ENCODE results near the gene TRIM46. TPM values are rescaled to one million over a fixed set of nuclear protein-coding genes. Genes with fewer than 3 reads are reported as not detected.
A peak's percentile ranks its signal among the peaks of the same experiment; 100 is the strongest.

Gene TRIM46
- total and polyA plus RNA-seq, 2 of the 13 experiments (the other 11 are each of a cell fraction or from before 2014, with no cell fraction given), result 0.04 to 0.09 TPM

DNA sequence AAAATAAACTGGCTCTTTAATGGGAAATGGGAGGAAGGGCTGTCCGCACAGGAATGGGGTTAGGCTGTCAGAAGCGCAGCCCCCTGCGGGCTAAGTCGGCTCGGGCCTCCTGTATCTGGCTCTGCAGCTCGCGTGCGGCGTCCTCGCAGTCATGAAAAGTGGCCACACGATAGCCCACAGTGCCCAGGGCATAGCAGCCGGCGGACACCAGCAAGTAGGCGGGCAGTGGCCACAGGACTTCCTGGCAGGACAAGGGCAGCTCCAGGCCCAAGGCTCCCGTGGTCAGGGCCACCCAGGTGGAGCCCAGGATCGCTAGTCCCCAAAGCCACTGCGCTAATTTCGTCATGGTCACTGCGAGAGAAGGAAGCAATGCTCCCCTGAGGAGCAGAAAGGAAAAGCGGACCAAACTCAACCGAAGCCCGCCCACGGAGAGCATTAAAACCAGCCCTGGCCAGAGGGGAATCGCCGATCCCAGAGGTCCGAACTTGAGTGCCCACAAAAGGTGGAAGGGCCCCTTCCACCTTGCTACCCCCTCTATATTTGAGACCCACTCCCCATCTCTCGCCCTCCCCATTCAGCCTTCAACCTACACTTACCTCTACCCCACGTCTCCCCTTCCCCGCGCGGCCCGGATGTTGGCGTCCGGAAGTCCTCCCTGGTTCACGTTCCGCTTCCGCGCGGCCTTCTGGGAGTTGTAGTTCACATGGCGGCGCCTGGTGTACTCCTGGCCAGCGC lies 33.6 kb upstream of the TRIM46 start, which contains the start of gene DPM3 (continued):
- TF ChIP-seq, protein P1, sequence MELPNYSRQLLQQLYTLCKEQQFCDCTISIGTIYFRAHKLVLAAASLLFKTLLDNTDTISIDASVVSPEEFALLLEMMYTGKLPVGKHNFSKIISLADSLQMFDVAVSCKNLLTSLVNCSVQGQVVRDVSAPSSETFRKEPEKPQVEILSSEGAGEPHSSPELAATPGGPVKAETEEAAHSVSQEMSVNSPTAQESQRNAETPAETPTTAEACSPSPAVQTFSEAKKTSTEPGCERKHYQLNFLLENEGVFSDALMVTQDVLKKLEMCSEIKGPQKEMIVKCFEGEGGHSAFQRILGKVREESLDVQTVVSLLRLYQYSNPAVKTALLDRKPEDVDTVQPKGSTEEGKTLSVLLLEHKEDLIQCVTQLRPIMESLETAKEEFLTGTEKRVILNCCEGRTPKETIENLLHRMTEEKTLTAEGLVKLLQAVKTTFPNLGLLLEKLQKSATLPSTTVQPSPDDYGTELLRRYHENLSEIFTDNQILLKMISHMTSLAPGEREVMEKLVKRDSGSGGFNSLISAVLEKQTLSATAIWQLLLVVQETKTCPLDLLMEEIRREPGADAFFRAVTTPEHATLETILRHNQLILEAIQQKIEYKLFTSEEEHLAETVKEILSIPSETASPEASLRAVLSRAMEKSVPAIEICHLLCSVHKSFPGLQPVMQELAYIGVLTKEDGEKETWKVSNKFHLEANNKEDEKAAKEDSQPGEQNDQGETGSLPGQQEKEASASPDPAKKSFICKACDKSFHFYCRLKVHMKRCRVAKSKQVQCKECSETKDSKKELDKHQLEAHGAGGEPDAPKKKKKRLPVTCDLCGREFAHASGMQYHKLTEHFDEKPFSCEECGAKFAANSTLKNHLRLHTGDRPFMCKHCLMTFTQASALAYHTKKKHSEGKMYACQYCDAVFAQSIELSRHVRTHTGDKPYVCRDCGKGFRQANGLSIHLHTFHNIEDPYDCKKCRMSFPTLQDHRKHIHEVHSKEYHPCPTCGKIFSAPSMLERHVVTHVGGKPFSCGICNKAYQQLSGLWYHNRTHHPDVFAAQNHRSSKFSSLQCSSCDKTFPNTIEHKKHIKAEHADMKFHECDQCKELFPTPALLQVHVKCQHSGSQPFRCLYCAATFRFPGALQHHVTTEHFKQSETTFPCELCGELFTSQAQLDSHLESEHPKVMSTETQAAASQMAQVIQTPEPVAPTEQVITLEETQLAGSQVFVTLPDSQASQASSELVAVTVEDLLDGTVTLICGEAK (IDR thresholded peaks at IDR 0.05), result peak; percentile 95
- TF ChIP-seq, protein P1 (CRISPR knock-in tag; IDR thresholded peaks at IDR 0.05), result peak; percentile 35; the same call in 1 of the 2 replicates
- TF ChIP-seq HMG20B (CRISPR knock-in tag; conservative IDR thresholded peaks at IDR 0.05), result no peak
- TF ChIP-seq NFRKB (IDR thresholded peaks at IDR 0.05), result no peak
- TF ChIP-seq PHF20 (CRISPR knock-in tag; IDR thresholded peaks at IDR 0.05), result peak; percentile 74
- TF ChIP-seq, protein P2, sequence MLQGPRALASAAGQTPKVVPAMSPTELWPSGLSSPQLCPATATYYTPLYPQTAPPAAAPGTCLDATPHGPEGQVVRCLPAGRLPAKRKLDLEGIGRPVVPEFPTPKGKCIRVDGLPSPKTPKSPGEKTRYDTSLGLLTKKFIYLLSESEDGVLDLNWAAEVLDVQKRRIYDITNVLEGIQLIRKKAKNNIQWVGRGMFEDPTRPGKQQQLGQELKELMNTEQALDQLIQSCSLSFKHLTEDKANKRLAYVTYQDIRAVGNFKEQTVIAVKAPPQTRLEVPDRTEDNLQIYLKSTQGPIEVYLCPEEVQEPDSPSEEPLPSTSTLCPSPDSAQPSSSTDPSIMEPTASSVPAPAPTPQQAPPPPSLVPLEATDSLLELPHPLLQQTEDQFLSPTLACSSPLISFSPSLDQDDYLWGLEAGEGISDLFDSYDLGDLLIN (CRISPR knock-in tag; IDR thresholded peaks at IDR 0.05; ENCODE audit: borderline replicate concordance), result no peak
- TF ChIP-seq, protein P3, sequence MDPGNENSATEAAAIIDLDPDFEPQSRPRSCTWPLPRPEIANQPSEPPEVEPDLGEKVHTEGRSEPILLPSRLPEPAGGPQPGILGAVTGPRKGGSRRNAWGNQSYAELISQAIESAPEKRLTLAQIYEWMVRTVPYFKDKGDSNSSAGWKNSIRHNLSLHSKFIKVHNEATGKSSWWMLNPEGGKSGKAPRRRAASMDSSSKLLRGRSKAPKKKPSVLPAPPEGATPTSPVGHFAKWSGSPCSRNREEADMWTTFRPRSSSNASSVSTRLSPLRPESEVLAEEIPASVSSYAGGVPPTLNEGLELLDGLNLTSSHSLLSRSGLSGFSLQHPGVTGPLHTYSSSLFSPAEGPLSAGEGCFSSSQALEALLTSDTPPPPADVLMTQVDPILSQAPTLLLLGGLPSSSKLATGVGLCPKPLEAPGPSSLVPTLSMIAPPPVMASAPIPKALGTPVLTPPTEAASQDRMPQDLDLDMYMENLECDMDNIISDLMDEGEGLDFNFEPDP (CRISPR knock-in tag; conservative IDR thresholded peaks at IDR 0.05), result no peak
- TF ChIP-seq, protein P4, sequence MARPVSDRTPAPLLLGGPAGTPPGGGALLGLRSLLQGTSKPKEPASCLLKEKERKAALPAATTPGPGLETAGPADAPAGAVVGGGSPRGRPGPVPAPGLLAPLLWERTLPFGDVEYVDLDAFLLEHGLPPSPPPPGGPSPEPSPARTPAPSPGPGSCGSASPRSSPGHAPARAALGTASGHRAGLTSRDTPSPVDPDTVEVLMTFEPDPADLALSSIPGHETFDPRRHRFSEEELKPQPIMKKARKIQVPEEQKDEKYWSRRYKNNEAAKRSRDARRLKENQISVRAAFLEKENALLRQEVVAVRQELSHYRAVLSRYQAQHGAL (CRISPR knock-in tag; IDR thresholded peaks at IDR 0.05; ENCODE audit: not compliant biosample characterization), result no peak
- no peak for TF ChIP-seq ZNF335 (CRISPR knock-in tag; IDR thresholded peaks at IDR 0.05)
- TF ChIP-seq TOPORS (CRISPR knock-in tag; IDR thresholded peaks at IDR 0.05), result no peak
- TF ChIP-seq SOX13 (IDR thresholded peaks at IDR 0.05), result no peak
- TF ChIP-seq SOX13 (CRISPR knock-in tag; conservative IDR thresholded peaks at IDR 0.05 in 1 of 2, IDR thresholded peaks at IDR 0.05 in 1 of 2), result no peak
- TF ChIP-seq, protein P5, sequence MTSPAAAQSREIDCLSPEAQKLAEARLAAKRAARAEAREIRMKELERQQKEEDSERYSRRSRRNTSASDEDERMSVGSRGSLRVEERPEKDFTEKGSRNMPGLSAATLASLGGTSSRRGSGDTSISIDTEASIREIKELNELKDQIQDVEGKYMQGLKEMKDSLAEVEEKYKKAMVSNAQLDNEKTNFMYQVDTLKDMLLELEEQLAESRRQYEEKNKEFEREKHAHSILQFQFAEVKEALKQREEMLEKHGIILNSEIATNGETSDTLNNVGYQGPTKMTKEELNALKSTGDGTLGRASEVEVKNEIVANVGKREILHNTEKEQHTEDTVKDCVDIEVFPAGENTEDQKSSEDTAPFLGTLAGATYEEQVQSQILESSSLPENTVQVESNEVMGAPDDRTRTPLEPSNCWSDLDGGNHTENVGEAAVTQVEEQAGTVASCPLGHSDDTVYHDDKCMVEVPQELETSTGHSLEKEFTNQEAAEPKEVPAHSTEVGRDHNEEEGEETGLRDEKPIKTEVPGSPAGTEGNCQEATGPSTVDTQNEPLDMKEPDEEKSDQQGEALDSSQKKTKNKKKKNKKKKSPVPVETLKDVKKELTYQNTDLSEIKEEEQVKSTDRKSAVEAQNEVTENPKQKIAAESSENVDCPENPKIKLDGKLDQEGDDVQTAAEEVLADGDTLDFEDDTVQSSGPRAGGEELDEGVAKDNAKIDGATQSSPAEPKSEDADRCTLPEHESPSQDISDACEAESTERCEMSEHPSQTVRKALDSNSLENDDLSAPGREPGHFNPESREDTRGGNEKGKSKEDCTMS (CRISPR knock-in tag; conservative IDR thresholded peaks at IDR 0.05), result no peak
